ENCODE data around the gene LRRC17. TPM values are rescaled to one million over a fixed set of nuclear protein-coding genes. Genes with fewer than 3 reads are reported as not detected.

LRRC17 gene
- total RNA-seq, 2 donors from 2014 or later = 0.14 to 0.81 TPM

DNA sequence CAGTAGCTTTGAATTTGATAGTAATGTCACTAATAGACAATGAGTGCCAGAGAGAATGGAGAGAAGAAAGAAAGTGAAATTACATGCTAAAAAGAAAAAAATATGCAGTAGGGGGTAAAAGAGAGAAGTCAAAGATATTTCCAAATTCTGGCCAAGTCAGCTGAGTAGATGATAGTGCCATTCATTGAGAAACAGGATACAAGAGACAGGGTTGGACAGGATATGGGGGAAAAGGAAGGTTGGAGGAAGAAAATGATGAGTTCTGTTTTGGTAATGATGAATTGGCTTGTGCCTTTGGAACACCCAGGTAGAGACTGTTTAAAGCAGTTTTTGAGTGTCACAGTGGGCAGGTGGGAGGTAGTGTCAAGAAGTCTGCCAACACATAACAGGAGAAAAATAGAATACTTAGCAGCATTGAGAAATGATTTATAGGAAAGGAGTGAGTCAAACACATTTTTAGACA is 78.3 kb downstream of the LRRC17 start:
- ATAC-seq = no peak
- peaks cover 0 to 10% of the 10 kb centered on the region in 2 donors for H3K27me3 Mint-ChIP-seq
- DNase-seq (ENCODE audit: low spot score) = no peak
- H3K4me3 Mint-ChIP-seq = no peak overlapping the region
- H3K9me3 Mint-ChIP-seq = no peaks in the 10 kb centered on the region
- H3K36me3 Mint-ChIP-seq = no peaks in the 10 kb centered on the region
- no peaks in the 10 kb centered on the region for H3K4me1 Mint-ChIP-seq (ENCODE audit: low read depth in 2 of 2)
- H3K27ac Mint-ChIP-seq = no peak overlapping the region

DNA sequence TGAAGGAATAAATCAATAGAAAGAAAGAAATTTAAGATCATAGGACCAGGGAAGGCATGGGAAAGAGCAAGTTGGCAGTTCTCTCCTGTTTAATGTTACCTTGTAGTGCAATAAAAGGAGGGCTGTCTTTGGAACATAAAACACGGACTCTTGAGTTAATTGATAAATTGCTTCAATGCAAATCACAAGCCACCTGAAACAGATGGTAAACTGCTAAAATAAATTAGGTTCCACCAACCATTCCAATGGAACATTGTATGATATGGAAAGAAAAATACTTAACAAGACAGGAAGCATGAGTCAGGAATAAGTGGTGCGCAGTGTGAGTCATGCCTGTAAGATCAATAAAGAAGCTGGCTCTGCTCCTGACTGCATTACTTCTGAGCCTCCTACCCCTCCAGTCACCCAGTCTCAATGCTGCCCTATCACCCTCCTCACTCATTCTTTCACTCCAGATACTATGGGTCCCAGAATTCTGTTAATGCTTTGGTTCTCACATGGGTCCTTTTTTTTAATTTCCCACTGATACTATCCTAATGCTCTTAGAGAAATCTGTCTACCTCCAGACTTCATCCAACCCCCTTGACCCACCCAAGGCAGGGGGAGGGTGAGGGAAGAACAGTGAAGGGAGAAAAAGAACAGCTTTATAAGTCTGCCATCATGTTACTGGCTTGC is 78.9 kb downstream of the LRRC17 start:
- Mint-ChIP-seq H3K4me1 (ENCODE audit: low read depth in 2 of 2) (no peaks in the 10 kb centered on the region), H3K27ac (no peak overlapping the region), H3K9me3 (no peaks in the 10 kb centered on the region), H3K36me3 (no peaks in the 10 kb centered on the region), H3K4me3 (no peak overlapping the region), H3K27me3 (peaks cover 0 to 10% of the 10 kb centered on the region in 2 donors)
- ATAC-seq (no peak), DNase-seq (ENCODE audit: low spot score) (no peak)

DNA sequence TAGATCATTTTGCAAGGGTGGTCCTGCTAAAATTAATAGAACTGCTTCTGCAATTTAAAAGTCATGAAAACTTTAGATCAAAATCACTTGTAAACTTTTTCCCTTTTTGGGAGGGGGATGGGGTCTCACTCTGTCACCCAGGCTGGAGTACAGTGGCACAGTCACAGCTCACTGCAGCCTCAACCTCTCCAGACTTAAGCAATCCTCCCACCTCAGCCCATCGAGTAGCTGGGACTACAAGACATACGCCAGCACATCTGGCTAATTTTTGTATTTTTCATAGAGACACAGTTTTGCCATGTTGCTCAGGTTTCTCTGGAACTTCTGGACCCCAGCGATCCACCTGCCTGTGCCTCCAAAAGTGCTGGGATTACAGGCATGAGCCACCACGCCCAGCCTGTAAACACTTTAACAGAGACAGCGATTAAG is 79.7 kb downstream of the LRRC17 start:
- Mint-ChIP-seq H3K4me1 (ENCODE audit: low read depth in 2 of 2) (no peaks in the 10 kb centered on the region), H3K9me3 (no peaks in the 10 kb centered on the region), H3K27me3 (peaks cover 1 to 9% of the 10 kb centered on the region in 2 donors), H3K36me3 (no peaks in the 10 kb centered on the region), H3K27ac (no peak overlapping the region), H3K4me3 (no peak overlapping the region)
- ATAC-seq = no peak
- no peak for DNase-seq (ENCODE audit: low spot score)

DNA sequence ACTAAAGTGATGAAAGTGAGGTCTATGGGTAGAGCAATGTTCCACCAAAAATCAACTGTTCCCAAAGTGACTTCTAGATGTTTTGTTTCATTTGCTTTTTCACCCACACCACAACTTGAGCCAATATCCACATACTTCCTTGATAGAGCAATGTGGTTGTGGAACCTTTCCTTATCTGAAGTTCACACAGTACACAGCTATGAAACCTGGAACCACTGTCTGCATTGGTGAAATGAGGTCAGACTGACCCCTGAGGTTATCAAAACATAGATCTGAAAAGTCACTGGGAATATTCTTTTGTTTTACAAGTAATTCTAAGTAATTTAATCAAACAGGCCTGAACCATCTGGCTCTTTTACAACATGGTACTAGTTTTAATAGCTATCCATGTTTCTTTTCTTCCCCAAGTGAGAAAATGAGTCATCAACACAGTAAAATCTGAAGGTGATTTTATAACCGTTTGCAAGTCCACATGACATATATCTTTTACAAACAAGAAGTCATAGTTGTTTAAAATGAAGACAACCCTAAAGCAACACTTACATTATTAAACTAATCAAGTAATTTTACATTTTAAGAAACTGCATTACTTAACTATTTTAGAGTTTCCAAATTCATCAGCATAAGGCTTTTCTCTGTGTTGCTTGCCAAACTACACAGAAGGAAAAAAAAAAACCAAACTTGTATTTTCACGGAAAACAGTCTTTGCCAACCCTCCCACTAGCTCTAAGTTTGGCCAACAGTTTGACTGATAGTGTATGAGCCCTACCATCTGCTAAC is 80.3 kb downstream of the LRRC17 start:
- no peak overlapping the region for H3K4me3 Mint-ChIP-seq
- DNase-seq (ENCODE audit: low spot score) (no peak), ATAC-seq (no peak)

DNA sequence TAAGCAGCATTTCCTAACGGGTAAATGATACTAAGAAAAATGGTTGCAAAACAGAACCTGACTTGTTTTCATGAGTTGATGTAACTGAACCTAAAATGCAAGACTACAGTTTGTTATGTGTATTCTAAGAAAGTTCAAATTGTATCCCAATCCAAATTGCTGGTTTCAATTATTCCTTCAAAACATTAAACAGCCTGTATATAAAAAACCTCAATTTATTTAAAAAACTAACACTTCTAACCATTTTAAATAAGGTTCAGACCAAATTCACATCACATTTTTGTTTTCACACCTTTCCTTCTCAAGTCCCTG is 80.9 kb downstream of the LRRC17 start:
- no peaks in the 10 kb centered on the region for H3K36me3 Mint-ChIP-seq
- peaks cover 0 to 2% of the 10 kb centered on the region in 2 donors for H3K27me3 Mint-ChIP-seq
- no peak overlapping the region for H3K4me3 Mint-ChIP-seq
- DNase-seq (ENCODE audit: low spot score) (no peak), ATAC-seq (no peak)
- no peak overlapping the region for H3K27ac Mint-ChIP-seq
- H3K4me1 Mint-ChIP-seq (ENCODE audit: low read depth in 2 of 2) = no peaks in the 10 kb centered on the region
- no peaks in the 10 kb centered on the region for H3K9me3 Mint-ChIP-seq

More for the DNA sequence above, 80.3 kb downstream of the LRRC17 start:
- Mint-ChIP-seq H3K36me3 (no peaks in the 10 kb centered on the region), H3K9me3 (no peaks in the 10 kb centered on the region), H3K27ac (no peak overlapping the region), H3K4me1 (ENCODE audit: low read depth in 2 of 2) (no peaks in the 10 kb centered on the region), H3K27me3 (peaks cover 2 to 3% of the 10 kb centered on the region in 2 donors)

DNA sequence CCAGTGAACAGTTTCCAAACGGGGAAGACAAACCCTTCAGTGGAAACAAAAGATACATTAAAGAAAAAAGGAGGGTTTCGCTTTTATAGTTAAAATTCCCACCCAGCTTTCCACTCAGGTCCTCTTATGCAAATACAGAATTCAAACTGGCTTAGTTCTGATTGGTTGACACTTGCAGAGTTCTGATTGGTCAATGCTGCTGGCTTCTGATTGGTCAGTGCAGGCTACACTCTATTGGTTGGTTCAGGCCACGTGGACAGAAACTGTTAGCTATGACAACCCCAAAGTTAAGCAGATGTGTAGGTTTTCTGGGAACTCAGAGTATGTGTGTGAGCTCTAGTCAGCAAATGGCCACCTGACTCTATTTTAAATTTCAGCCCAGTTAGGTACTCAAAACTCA is 81.8 kb downstream of the LRRC17 start:
- peak in 1 of 2 donors; percentile 41 for ATAC-seq

More for the DNA sequence above, 81.8 kb downstream of the LRRC17 start:
- Mint-ChIP-seq H3K36me3 (no peaks in the 10 kb centered on the region), H3K27me3 (peaks cover 2 to 4% of the 10 kb centered on the region in 2 donors), H3K9me3 (no peaks in the 10 kb centered on the region), H3K4me1 (ENCODE audit: low read depth in 2 of 2) (no peaks in the 10 kb centered on the region), H3K4me3 (no peak overlapping the region), H3K27ac (no peak overlapping the region)
- no peak for DNase-seq (ENCODE audit: low spot score)

Other genes with a start within 250 kb of the LRRC17 start
- gene POLR2J2, start 241.3 kb upstream of the LRRC17 start, total RNA-seq = 10 to 100 TPM; 17.7 to 72.2 TPM
- gene FAM185A, start 164.0 kb upstream of the LRRC17 start, total RNA-seq = 10 to 100 TPM in 1 of 2 donors, 1 to 10 TPM in 1; 8.2 to 15.6 TPM
- under 1 TPM; 0.43 to 0.86 TPM for gene FBXL13, start 161.8 kb downstream of the LRRC17 start, total RNA-seq
- gene ARMC10, start 162.1 kb downstream of the LRRC17 start, total RNA-seq = 10 to 100 TPM; 24.7 to 31.2 TPM
- 10 to 100 TPM in 1 of 2 donors, 1 to 10 TPM in 1; 5.0 to 15.7 TPM for gene NAPEPLD, start 236.1 kb downstream of the LRRC17 start, total RNA-seq

Data from natural killer cell treated with Interleukin-12 subunit alpha and Interleukin-12 subunit beta and Interleukin-15 and Interleukin-18, amount 100 ng/mL, for 72 hours (primary cell).